Liver (tissue), 9 donors: ENCODE measurements around the gene KCNQ1. TPM values are rescaled to one million over a fixed set of nuclear protein-coding genes. Genes with fewer than 3 reads are reported as not detected.

Experiments used
- DNase-seq: peaks from one replicate; pipeline ENCODE4 v3.0.0-alpha.2; 2017; ENCODE audit warnings: low spot score
- H3K27ac ChIP-seq, 2 donors: one replicate each; pipeline ENCODE4 v1.7.0; 2013; ENCODE audit warnings: inconsistent platforms in 2 of 2, low read length in 2 of 2, control low read depth in 1 of 2, low read depth in 1 of 2, mild to moderate bottlenecking in 1 of 2
- H3K27me3 ChIP-seq, 4 donors: one replicate each; pipeline versions ENCODE4 v1.6.1 to v1.7.0; 2013; ENCODE audit warnings: low read length in 3 of 4, inconsistent platforms in 1 of 4, mild to moderate bottlenecking in 1 of 4, moderate library complexity in 1 of 4; ENCODE audit not compliant: control insufficient read depth in 4 of 4, insufficient read depth in 4 of 4
- H3K36me3 ChIP-seq, 4 donors: one replicate each; pipeline versions ENCODE4 v1.6.1 to v1.7.0; 2013; ENCODE audit warnings: low read length in 3 of 4, mild to moderate bottlenecking in 3 of 4, low read depth in 1 of 4, moderate library complexity in 1 of 4; ENCODE audit not compliant: control insufficient read depth in 4 of 4, insufficient read depth in 3 of 4
- H3K4me1 ChIP-seq, 4 donors: one replicate each; pipeline versions ENCODE4 v1.6.1 to v1.7.0; 2013; ENCODE audit warnings: low read length in 3 of 4, mild to moderate bottlenecking in 3 of 4, moderate library complexity in 1 of 4; ENCODE audit not compliant: control insufficient read depth in 4 of 4, insufficient read depth in 4 of 4
- H3K4me3 ChIP-seq, 3 donors: one replicate each; pipeline versions ENCODE4 v1.6.1 to v1.7.0; 2013; ENCODE audit warnings: low read length in 3 of 3, control low read depth in 1 of 3, low read depth in 1 of 3, mild to moderate bottlenecking in 1 of 3
- H3K9ac ChIP-seq, 2 donors: one replicate each; pipeline ENCODE4 v1.7.0; 2013; ENCODE audit warnings: low read length in 2 of 2, mild to moderate bottlenecking in 2 of 2, moderate library complexity in 2 of 2, control low read depth in 1 of 2, low read depth in 1 of 2
- H3K9me3 ChIP-seq, 4 donors: one replicate each; pipeline versions ENCODE4 v1.6.1 to v1.7.0; 2013; ENCODE audit warnings: low read length in 3 of 4; ENCODE audit not compliant: control insufficient read depth in 4 of 4
- ATF3 ChIP-seq: IDR thresholded peaks from 2 replicates; pipeline ENCODE4 v1.6.1; 2016; ENCODE audit warnings: antibody characterized with exemption
- FOXA1 ChIP-seq: IDR thresholded peaks from 2 replicates; pipeline ENCODE4 v1.6.1; 2016; ENCODE audit warnings: antibody characterized with exemption
- FOXA2 ChIP-seq: IDR thresholded peaks from 2 replicates; pipeline ENCODE4 v1.6.1; 2016; ENCODE audit warnings: antibody characterized with exemption
- GABPA ChIP-seq, 2 donors: IDR thresholded peaks in 1 of 2; conservative IDR thresholded peaks in 1 of 2; 2 replicates each; pipeline ENCODE4 v1.6.1; 2016; ENCODE audit warnings: antibody characterized with exemption in 2 of 2, mild to moderate bottlenecking in 1 of 2, moderate library complexity in 1 of 2
- HNF4A ChIP-seq, 2 donors: conservative IDR thresholded peaks; 2 replicates each; pipeline ENCODE4 v1.6.1; 2016; ENCODE audit warnings: antibody characterized with exemption in 2 of 2, mild to moderate bottlenecking in 2 of 2
- HNF4G ChIP-seq: IDR thresholded peaks from 2 replicates; pipeline ENCODE4 v1.6.1; 2016; ENCODE audit warnings: antibody characterized with exemption
- MAX ChIP-seq: IDR thresholded peaks from 2 replicates; pipeline ENCODE4 v1.6.1; 2016; ENCODE audit warnings: antibody characterized with exemption
- NR2F2 ChIP-seq: IDR thresholded peaks from 2 replicates; pipeline ENCODE4 v1.6.1; 2016; ENCODE audit warnings: antibody characterized with exemption
- RAD21 ChIP-seq, 2 donors: IDR thresholded peaks; 2 replicates each; pipeline ENCODE4 v1.6.1; 2016; ENCODE audit warnings: antibody characterized with exemption in 2 of 2, mild to moderate bottlenecking in 2 of 2
- REST ChIP-seq: IDR thresholded peaks from 2 replicates; pipeline ENCODE4 v1.6.1; 2016; ENCODE audit warnings: antibody characterized with exemption, mild to moderate bottlenecking
- RXRA ChIP-seq, 2 donors: IDR thresholded peaks; 2 replicates each; pipeline ENCODE4 v1.6.1; 2017 to 2018; ENCODE audit warnings: antibody characterized with exemption in 2 of 2, mild to moderate bottlenecking in 1 of 2
- TAF1 ChIP-seq: conservative IDR thresholded peaks from 2 replicates; pipeline ENCODE4 v1.6.1; 2016; ENCODE audit warnings: antibody characterized with exemption, mild to moderate bottlenecking
- YY1 ChIP-seq: IDR thresholded peaks from 2 replicates; pipeline ENCODE4 v1.6.1; 2016; ENCODE audit warnings: antibody characterized with exemption, mild to moderate bottlenecking
- ZBTB33 ChIP-seq: IDR thresholded peaks from 2 replicates; pipeline ENCODE4 v1.6.1; 2016; ENCODE audit warnings: antibody characterized with exemption
- WGBS: extraction: QIAGEN DNeasy Blood & Tissue Kit; methylation state at CpG from one replicate; pipeline ENCODE4 v1.1.7; 2013; 5-methylcytosine and 5-hydroxymethylcytosine counted together
- polyA plus RNA-seq, 2 donors: library from polyadenylated mRNA; stranded (reverse) in 1 of 2; unstranded in 1 of 2; fragments of 200-250 nt in 1 of 2; fragments of >200 nt in 1 of 2; fragmentation: Nextera tagmentation in 1 of 2; extraction: Ambion mirVana in 1 of 2; gene quantifications; one replicate each; pipeline versions ENCODE4 v1.2.1 to v1.2.3, GENCODE V29; 2013 to 2015
- total RNA-seq, 2 donors: library from RNA; depleted of rRNA; stranded (reverse); fragments of >200 nt; gene quantifications; one replicate each; pipeline ENCODE4 v1.2.3, GENCODE V29; 2014
- TF ChIP-seq, protein P1 (sequence below): fragments of 150-350 bp; IDR thresholded peaks from 2 replicates; pipeline ENCODE4 v1.5.1; 2017; ENCODE audit warnings: improper control_type of control experiment, low read depth, low read length; ENCODE audit not compliant: missing input control
- donor health status: healthy.
- donor health status: healthy.
- donor health status: healthy.
- donor health status: healthy.
- donor health status: healthy.

KCNQ1 gene
- total and polyA plus RNA-seq, 4 donors, result 0.31 to 2.2 (median 1.5) TPM

DNA sequence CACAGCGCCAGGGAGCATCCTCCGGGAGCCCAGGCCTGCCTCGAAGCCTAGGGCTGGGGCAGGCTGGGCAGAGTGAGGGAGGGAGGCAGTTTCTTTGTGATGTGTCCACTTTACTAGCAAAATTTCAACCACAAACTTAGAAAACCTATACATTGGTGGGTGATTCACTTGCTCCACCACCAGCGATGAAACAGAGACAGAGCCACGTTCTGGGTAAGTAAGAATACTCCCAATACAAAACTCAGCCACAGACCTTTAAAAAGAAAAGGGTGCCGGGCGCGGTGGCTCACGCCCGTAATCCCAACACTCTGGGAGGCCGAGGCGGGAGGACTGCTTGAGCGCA, 418.4 kb downstream of the KCNQ1 start (continued):
- TF ChIP-seq MAX, result no peak

DNA sequence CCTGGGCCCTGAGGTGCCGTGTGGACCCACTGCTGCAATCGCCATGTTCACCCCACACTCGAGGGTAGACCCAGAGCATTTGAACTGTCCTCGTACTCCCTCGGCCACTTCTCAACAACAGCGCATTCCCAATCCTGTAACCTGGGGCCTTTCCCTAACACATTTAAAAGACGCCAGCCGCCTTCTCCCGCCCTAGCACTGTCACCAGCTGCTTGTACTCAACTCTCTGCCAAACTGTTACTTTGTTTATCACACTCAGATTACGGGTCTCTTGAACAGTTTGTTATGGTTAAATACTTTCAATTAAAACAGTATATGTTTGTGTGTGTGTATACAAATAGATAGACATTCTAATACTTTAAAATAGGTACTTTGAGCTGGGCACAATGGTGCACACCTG, 420.1 kb downstream of the KCNQ1 start:
- no peak overlapping the region for H3K9ac ChIP-seq
- H3K4me3 ChIP-seq, result no peak overlapping the region
- H3K36me3 ChIP-seq, result no peaks in the 10 kb centered on the region
- no peak for DNase-seq
- peaks cover 0 to 6% (median under 1%) of the 10 kb centered on the region in 4 donors for H3K9me3 ChIP-seq
- peaks cover 0 to 5% (median 2%) of the 10 kb centered on the region in 4 donors for H3K27me3 ChIP-seq
- TF ChIP-seq RAD21 (IDR thresholded peaks at IDR 0.05) (no peak), GABPA (IDR thresholded peaks at IDR 0.05 in 1 of 2, conservative IDR thresholded peaks at IDR 0.05 in 1 of 2) (no peak), FOXA2 (no peak), NR2F2 (no peak), MAX (no peak), YY1 (no peak), REST (no peak), HNF4G (no peak), ZBTB33 (no peak), HNF4A (conservative IDR thresholded peaks at IDR 0.05) (no peak), RXRA (IDR thresholded peaks at IDR 0.05) (no peak), FOXA1 (no peak), ATF3 (no peak), TAF1 (no peak)
- TF ChIP-seq, protein P1, sequence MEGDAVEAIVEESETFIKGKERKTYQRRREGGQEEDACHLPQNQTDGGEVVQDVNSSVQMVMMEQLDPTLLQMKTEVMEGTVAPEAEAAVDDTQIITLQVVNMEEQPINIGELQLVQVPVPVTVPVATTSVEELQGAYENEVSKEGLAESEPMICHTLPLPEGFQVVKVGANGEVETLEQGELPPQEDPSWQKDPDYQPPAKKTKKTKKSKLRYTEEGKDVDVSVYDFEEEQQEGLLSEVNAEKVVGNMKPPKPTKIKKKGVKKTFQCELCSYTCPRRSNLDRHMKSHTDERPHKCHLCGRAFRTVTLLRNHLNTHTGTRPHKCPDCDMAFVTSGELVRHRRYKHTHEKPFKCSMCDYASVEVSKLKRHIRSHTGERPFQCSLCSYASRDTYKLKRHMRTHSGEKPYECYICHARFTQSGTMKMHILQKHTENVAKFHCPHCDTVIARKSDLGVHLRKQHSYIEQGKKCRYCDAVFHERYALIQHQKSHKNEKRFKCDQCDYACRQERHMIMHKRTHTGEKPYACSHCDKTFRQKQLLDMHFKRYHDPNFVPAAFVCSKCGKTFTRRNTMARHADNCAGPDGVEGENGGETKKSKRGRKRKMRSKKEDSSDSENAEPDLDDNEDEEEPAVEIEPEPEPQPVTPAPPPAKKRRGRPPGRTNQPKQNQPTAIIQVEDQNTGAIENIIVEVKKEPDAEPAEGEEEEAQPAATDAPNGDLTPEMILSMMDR, result no peak
- 85% methylated on average over 10 of the region's 10 CpGs for WGBS
- no peak overlapping the region for H3K27ac ChIP-seq
- peaks cover 0 to 7% (median 1%) of the 10 kb centered on the region in 4 donors for H3K4me1 ChIP-seq
